Lung (tissue), 12 donors: ENCODE data around the gene PCNT. TPM values are rescaled to one million over a fixed set of nuclear protein-coding genes. Genes with fewer than 3 reads are reported as not detected.

Experiments
- ATAC-seq: fragments of 200-7000 bp; cut with Tn5 transposase; one replicate; pipeline ENCODE4 v1.9.1; 2020; ENCODE audit warnings: moderate number of reproducible peaks; ENCODE audit not compliant: insufficient read depth, low FRiP score
- DNase-seq, 3 donors: peaks; one replicate each; pipeline ENCODE4 v3.0.0-alpha.2; 2013 to 2017
- H3K27ac ChIP-seq, 2 donors: one replicate each; pipeline ENCODE4 v1.5.1; 2013; ENCODE audit warnings: mild to moderate bottlenecking in 2 of 2, moderate library complexity in 2 of 2, control low read depth in 1 of 2, inconsistent platforms in 1 of 2, low read depth in 1 of 2, low read length in 1 of 2
- H3K27me3 ChIP-seq, 3 donors: one replicate each; pipeline ENCODE4 v1.5.1; 2013; ENCODE audit warnings: low read length in 2 of 3; ENCODE audit not compliant: control insufficient read depth in 3 of 3, insufficient read depth in 3 of 3
- H3K36me3 ChIP-seq, 4 donors: one replicate each; pipeline ENCODE4 v1.5.1; 2013; ENCODE audit warnings: low read length in 4 of 4, mild to moderate bottlenecking in 1 of 4, moderate library complexity in 1 of 4; ENCODE audit not compliant: control insufficient read depth in 4 of 4, insufficient read depth in 4 of 4
- H3K4me1 ChIP-seq, 5 donors: one replicate each; pipeline ENCODE4 v1.5.1; 2013; ENCODE audit warnings: low read length in 5 of 5, mild to moderate bottlenecking in 2 of 5, moderate library complexity in 1 of 5; ENCODE audit not compliant: control insufficient read depth in 5 of 5, insufficient read depth in 5 of 5
- H3K4me3 ChIP-seq: one replicate; pipeline ENCODE4 v1.5.1; 2013; ENCODE audit warnings: mild to moderate bottlenecking, control low read depth, moderate library complexity
- H3K9ac ChIP-seq, 2 donors: one replicate each; pipeline ENCODE4 v1.5.1; 2013; ENCODE audit warnings: low read length in 2 of 2, control low read depth in 1 of 2; ENCODE audit not compliant: insufficient read depth in 1 of 2
- H3K9me3 ChIP-seq, 4 donors: one replicate each; pipeline ENCODE4 v1.5.1; 2013; ENCODE audit warnings: low read length in 3 of 4, mild to moderate bottlenecking in 1 of 4, moderate library complexity in 1 of 4; ENCODE audit not compliant: control insufficient read depth in 4 of 4, insufficient read depth in 3 of 4
- WGBS, 2 donors: extraction: QIAGEN DNeasy Blood & Tissue Kit; methylation state at CpG; one replicate each; pipeline ENCODE4 v1.1.7; 2013; 5-methylcytosine and 5-hydroxymethylcytosine counted together
- polyA plus RNA-seq, 2 donors: library from polyadenylated mRNA; stranded (reverse); fragments of 200-250 nt; gene quantifications; one replicate each; pipeline ENCODE4 v1.2.1, GENCODE V29; 2013
- total RNA-seq, 2 donors: library from RNA; depleted of rRNA in 1 of 2; stranded (reverse); fragments of >200 nt in 1 of 2; gene quantifications; one replicate each; pipeline ENCODE4 v1.2.1, GENCODE V29; 2014 to 2021
- TF ChIP-seq, protein P1 (sequence below): IDR thresholded peaks from 2 replicates; pipeline ENCODE4 v1.5.1; 2012; ENCODE audit warnings: mild to moderate bottlenecking; ENCODE audit errors: control extremely low read depth, extremely low read depth
- donor health status: control.
- donor health status: control.
- donor health status: Bipolar disorder and iron deficiency.
- donor health status: healthy.
- donor health status: DM: yes; HTN: yes; CAD: no.

PCNT gene
- total and polyA plus RNA-seq, 4 donors: 9.8 to 37.2 (median 18.5) TPM

- TF ChIP-seq, protein P1, sequence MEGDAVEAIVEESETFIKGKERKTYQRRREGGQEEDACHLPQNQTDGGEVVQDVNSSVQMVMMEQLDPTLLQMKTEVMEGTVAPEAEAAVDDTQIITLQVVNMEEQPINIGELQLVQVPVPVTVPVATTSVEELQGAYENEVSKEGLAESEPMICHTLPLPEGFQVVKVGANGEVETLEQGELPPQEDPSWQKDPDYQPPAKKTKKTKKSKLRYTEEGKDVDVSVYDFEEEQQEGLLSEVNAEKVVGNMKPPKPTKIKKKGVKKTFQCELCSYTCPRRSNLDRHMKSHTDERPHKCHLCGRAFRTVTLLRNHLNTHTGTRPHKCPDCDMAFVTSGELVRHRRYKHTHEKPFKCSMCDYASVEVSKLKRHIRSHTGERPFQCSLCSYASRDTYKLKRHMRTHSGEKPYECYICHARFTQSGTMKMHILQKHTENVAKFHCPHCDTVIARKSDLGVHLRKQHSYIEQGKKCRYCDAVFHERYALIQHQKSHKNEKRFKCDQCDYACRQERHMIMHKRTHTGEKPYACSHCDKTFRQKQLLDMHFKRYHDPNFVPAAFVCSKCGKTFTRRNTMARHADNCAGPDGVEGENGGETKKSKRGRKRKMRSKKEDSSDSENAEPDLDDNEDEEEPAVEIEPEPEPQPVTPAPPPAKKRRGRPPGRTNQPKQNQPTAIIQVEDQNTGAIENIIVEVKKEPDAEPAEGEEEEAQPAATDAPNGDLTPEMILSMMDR: no peak
- Histone ChIP-seq H3K36me3 (peaks cover 0 to 4% (median 1%) of the 10 kb centered on the region in 4 donors), H3K27ac (peak overlapping the region in 1 of 2 donors; percentile 86), H3K27me3 (no peaks in the 10 kb centered on the region), H3K9ac (no peak overlapping the region), H3K9me3 (no peaks in the 10 kb centered on the region), H3K4me3 (no peak overlapping the region), H3K4me1 (peaks cover 8 to 29% (median 25%) of the 10 kb centered on the region in 5 donors)
- ATAC-seq (no peak), DNase-seq (no peak)
- 92 to 95% methylated on average over 4 of the region's 4 CpGs for WGBS, 2 donors
Observed at GRCh38 chr21:46456750-46457149, 132.8 kb downstream of the PCNT start.

DNA sequence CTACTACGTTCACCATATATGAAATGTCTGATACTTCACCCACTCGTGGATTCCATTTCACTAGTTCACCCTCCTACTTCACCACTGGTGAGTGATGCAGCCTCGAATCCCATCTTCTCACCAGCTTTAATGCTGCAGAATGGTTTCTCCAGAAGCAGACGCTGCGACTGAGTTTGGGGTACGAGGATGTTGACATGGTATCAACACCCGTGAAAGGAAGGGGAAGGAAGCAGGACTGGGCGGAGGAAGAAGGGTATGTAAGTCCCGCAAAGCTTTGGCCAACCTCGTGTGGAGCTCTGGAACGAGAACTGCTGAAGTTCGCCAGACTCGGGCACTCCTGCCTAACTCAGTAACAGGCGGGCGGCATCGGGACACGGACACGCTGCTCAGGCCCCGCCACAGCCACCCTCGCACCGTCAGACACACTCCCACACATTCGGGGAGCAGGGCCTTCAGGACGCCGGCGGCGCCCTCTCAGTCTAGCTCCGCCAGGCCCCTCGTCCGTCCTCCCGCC is 133.9 kb downstream of the PCNT start:
- peak; percentile 3 for ATAC-seq
- peak; percentile 35 to 49 (median 46) for DNase-seq
- peak overlapping the region; percentile 87 to 91 for H3K9ac ChIP-seq
- WGBS, 2 donors: 1% methylated on average over 29 to 30 of the region's 30 CpGs
- peaks cover 8 to 29% (median 25%) of the 10 kb centered on the region in 5 donors for H3K4me1 ChIP-seq
- H3K27ac ChIP-seq: peak overlapping the region; percentile 86 to 90
- TF ChIP-seq, protein P1: no peak
- H3K27me3 ChIP-seq: no peaks in the 10 kb centered on the region
- H3K9me3 ChIP-seq: no peaks in the 10 kb centered on the region
- H3K36me3 ChIP-seq: peaks cover 0 to 4% (median 2%) of the 10 kb centered on the region in 4 donors
- peak overlapping the region; percentile 76 for H3K4me3 ChIP-seq

GRCh38 chr21:46458315-46459023 is 134.5 kb downstream of the PCNT start, which contains the start of gene DIP2A:
Gene DIP2A, plus strand, starts transcription at chr21:46458891. Its CDS starts 241 bp downstream, at chr21:46459132.
- H3K4me1 ChIP-seq: peaks cover 8 to 29% (median 25%) of the 10 kb centered on the region in 5 donors
- WGBS, 2 donors: 0 to 1% methylated on average over 49 to 91 of the region's 91 CpGs
- TF ChIP-seq, protein P1: no peak

More at GRCh38 chr21:46458315-46459023, 134.5 kb downstream of the PCNT start, which contains the start of gene DIP2A:
- H3K9me3 ChIP-seq: no peaks in the 10 kb centered on the region
- peak within 1 kb of the TSS; percentile 90 to 97 for H3K27ac ChIP-seq
- H3K9ac ChIP-seq: peak within 1 kb of the TSS; percentile 87 to 91
- H3K36me3 ChIP-seq: peaks cover 0 to 4% (median 3%) of the 10 kb centered on the region in 4 donors
- peak; percentile 97 for ATAC-seq
- no peaks in the 10 kb centered on the region for H3K27me3 ChIP-seq
- peak within 1 kb of the TSS; percentile 76 for H3K4me3 ChIP-seq
- peak; percentile 98 to 99 (median 98) for DNase-seq
